GM13976 (cell line): ENCODE data around the gene CHD3.

ENCODE experiments used
- DNase-seq: peaks from one replicate; pipeline ENCODE4 v3.0.0; 2012; ENCODE audit warnings: low spot score
- in situ Hi-C: fragments of 300-500 bp; cut with MboI; formaldehyde crosslinking; loops from one replicate; pipeline ENCODE4 v1.12.0; 2022; ENCODE audit warnings: low sequenced_read_pairs, mixed read lengths, inconsistent platforms; ENCODE audit not compliant: unreplicated experiment
- TF ChIP-seq, protein P1 (sequence below): IDR thresholded peaks from 2 replicates; pipeline ENCODE4 v1.5.1; 2012; ENCODE audit warnings: borderline replicate concordance, mild to moderate bottlenecking; ENCODE audit not compliant: insufficient read depth; ENCODE audit errors: extremely low read depth, missing control alignments, control extremely low read depth

CHD3 gene

DNA sequence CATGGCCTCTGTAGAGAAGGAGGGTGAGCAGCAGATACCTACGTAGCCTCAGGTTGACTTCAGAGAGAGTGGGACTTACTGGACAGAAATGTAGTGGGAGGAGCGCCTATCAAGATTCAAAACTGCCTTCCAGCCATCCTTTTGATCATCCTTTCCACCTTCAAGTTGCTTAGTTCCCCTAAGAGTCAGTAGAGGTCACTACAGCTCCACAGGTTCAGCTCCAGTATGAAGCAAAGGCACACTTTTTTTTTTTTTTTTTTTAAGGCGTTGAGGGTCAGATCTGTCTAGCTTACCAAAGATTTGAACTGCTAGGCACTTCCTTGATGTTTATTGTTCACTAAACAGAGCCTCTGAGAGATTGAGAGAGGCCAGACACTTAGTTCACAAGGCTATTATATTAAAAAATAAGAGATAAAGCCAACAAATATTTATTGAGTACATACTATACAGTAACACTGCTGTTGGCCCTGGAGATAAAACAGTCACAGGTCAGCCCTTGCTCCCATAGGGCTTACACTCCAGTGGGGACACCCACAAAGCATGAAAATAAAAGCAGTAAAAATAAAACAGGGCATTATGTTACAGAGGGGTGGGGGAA lies 24.4 kb downstream of the CHD3 start:
- TF ChIP-seq, protein P1, sequence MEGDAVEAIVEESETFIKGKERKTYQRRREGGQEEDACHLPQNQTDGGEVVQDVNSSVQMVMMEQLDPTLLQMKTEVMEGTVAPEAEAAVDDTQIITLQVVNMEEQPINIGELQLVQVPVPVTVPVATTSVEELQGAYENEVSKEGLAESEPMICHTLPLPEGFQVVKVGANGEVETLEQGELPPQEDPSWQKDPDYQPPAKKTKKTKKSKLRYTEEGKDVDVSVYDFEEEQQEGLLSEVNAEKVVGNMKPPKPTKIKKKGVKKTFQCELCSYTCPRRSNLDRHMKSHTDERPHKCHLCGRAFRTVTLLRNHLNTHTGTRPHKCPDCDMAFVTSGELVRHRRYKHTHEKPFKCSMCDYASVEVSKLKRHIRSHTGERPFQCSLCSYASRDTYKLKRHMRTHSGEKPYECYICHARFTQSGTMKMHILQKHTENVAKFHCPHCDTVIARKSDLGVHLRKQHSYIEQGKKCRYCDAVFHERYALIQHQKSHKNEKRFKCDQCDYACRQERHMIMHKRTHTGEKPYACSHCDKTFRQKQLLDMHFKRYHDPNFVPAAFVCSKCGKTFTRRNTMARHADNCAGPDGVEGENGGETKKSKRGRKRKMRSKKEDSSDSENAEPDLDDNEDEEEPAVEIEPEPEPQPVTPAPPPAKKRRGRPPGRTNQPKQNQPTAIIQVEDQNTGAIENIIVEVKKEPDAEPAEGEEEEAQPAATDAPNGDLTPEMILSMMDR, result peak; percentile 56
- in situ Hi-C loops, result loop anchor here (5.0 kb wide), 1 partner anchor 74 kb away; no protein-coding TSS in a partner anchor
- peak; percentile 81 for DNase-seq

DNA sequence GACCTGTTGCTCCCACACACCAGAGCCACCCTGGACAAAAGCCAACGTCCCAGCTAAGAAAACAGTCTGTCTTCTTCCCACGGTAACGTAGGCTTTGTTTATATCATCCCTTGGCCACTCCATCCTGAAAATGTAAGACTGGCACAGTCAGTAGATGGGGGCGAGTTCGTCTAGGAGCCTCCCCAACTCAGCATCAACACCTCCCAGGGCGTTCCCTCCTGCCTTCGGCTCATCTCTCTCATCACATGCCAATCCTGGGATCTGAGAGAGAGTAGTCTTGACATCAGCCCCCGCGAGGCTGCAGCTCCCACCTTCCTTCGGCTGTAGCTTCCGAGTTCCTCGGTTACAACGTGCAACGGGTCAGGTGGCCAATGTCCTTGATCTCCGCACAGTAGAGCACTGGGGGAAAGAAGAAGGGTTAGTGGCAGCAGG lies 26.6 kb downstream of the CHD3 start:
- no peak for DNase-seq
- TF ChIP-seq, protein P1, result no peak
- in situ Hi-C loops, result no loop called here

DNA sequence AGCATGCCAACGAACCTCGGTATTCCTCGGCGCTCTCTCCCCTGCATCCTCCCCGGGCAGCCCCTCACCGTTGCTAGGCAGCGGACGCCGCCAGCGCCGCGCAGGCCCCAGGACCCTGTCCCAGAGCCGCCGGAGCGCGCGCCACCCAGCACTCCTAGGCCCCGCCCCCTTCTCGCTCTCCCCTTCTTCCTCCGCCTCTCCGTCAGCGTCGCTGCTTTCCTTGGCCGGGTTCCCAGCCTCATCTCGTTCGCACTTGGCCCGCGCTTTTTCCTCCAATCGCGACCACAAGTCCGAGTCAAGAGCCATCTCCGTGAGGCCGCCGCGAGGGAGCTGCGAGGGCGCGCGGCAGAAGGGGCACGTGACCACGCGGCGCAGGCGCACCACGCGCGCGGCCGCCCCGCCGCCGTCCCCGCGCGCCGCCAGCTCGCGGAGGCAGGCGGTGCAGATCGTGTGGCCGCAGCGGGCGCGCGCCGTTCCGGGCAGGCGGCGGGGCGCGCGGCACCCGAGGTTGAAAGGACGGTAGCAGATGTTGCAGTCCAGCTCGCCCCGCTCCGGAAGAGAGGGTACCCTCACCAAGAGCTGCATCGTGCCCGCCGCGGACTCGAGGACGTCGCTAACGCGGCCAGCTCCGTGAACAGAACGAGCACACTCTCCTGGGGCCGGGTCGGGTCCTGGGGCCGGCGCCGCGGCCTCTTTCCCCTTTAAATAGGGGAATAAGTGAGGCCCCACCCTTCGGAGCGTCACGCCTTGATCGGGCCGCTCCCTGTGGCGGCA lies 27.2 kb downstream of the CHD3 start, which contains the start of gene RNF227:
RNF227 (minus strand) TSS at position 679 of the 774 bp plus-strand sequence; CDS start at position 585, 94 bp downstream.
- peak; percentile 86 for DNase-seq
- TF ChIP-seq, protein P1, result no peak
- in situ Hi-C loops, result no loop called here

DNA sequence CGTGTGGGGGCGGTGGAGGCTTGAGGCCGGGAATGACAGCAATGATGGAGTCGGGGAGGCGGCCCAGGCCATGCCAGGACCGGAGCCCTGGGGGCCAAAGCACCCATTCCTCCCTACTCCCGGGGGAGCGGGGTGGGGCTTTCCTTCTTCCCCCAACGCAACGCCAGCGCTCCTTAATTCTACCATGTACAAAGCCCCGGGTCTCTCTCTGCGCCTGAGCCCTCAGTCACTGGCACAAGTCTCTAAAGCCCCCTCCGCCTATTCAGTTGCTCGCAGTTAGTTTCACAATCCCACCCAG lies 27.7 kb downstream of the CHD3 start:
- TF ChIP-seq, protein P1, result no peak
- DNase-seq, result no peak
- in situ Hi-C loops, result no loop called here

DNA sequence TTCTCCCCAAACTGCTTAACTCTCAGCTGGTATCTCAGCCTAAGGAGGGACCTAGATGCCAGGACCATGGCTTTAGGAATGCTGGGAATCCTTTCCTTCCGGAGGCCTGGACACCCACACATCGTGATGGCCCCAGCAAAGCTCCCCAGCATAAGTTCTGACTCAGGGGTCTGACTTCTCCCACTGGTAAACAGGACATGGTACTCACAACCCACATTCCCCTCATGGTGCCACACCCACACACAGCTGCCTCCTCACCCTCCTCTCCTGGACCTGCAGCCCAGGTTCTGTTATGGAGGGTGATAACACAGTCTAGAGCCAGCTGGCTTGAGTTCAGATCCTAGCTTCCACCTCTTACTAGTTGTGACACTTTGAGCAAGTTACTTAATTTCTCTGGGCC lies 28.2 kb downstream of the CHD3 start:
- DNase-seq, result no peak
- TF ChIP-seq, protein P1, result no peak
- in situ Hi-C loops, result no loop called here

DNA sequence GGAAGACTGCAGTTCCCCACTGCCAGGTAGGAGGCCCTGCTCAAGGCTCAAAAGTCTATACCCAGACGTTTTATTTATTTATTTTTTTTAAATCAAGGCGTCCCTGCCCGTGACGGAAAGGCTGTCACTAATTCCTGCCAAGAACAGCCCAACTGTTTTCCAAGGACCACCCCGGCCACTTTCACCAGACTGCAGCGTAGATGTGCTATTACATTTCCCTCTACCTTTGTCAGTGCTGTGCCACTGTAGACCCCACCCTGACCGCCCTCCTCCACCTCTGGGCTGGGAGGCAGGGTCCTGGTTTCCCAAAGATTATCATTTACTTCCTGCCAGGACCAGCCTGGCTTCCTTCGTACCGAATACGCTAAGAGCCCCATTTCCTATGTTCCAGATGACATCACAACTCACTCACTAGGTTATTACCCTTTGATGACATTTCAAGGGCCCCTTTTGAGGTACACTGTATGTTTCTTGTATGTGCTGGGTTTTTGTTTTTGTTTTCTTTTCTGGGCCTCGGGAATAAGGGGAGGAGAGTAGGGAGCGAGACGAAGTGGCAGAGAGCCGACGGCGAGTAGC lies 33.8 kb downstream of the CHD3 start:
- DNase-seq, result no peak

More for the DNA sequence above, 33.8 kb downstream of the CHD3 start:
- in situ Hi-C loops, result no loop called here
- TF ChIP-seq, protein P1, result no peak
